Measurements from ENCODE around the gene KCNQ5. TPM values are rescaled to one million over a fixed set of nuclear protein-coding genes. Genes with fewer than 3 reads are reported as not detected.

The KCNQ5 gene
- total RNA-seq, 1 experiment from 2014 or later: 0.31 TPM

GRCh38 chr6:73002588-73002987, 380.7 kb downstream of the KCNQ5 start:
- Histone ChIP-seq H3K4me3 (ENCODE audit: insufficient read depth, low read depth, low read length) (no peak overlapping the region), H3K36me3 (replicated peaks; ENCODE audit: control insufficient read depth, insufficient read depth, low read length) (no peaks in the 10 kb centered on the region), H3K27me3 (ENCODE audit: control insufficient read depth, insufficient read depth, low read length) (no peaks in the 10 kb centered on the region)
- DNase-seq: no peak

- DNase-seq: no peak
- H3K27me3 ChIP-seq (ENCODE audit: control insufficient read depth, insufficient read depth, low read length): no peaks in the 10 kb centered on the region
- H3K4me3 ChIP-seq (ENCODE audit: insufficient read depth, low read depth, low read length): no peak overlapping the region
- H3K36me3 ChIP-seq (replicated peaks; ENCODE audit: control insufficient read depth, insufficient read depth, low read length): no peaks in the 10 kb centered on the region
Measured at GRCh38 chr6:73003302-73003701, 381.4 kb downstream of the KCNQ5 start.

DNA sequence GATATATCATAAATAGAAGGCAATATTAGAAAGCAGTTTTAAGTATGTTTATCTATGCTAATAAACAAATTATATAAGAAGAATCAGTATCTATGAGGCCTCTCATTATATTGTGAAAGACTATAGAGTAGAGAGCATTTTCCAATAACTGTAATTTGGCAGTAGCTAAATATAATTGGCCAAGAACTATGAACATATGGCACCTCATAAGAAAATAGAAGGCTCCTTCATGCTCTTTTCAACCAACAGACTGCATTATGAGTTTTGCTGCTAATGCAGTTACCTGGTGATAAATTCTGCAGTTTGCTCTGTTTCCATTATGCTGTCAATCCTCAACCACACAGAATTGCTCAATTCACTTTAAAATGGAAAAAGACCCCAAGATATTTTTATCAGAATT, 382.4 kb downstream of the KCNQ5 start:
- Histone ChIP-seq H3K36me3 (replicated peaks; ENCODE audit: control insufficient read depth, insufficient read depth, low read length) (no peaks in the 10 kb centered on the region), H3K4me3 (ENCODE audit: insufficient read depth, low read depth, low read length) (no peak overlapping the region), H3K27me3 (ENCODE audit: control insufficient read depth, insufficient read depth, low read length) (no peaks in the 10 kb centered on the region)
- no peak for DNase-seq

GRCh38 chr6:73004861-73005260, 383.0 kb downstream of the KCNQ5 start:
- H3K36me3 ChIP-seq (replicated peaks; ENCODE audit: control insufficient read depth, insufficient read depth, low read length): no peaks in the 10 kb centered on the region
- H3K27me3 ChIP-seq (ENCODE audit: control insufficient read depth, insufficient read depth, low read length): no peaks in the 10 kb centered on the region
- no peak for DNase-seq
- no peak overlapping the region for H3K4me3 ChIP-seq (ENCODE audit: insufficient read depth, low read depth, low read length)

GRCh38 chr6:73006146-73006545, 384.3 kb downstream of the KCNQ5 start:
- no peaks in the 10 kb centered on the region for H3K27me3 ChIP-seq (ENCODE audit: control insufficient read depth, insufficient read depth, low read length)
- H3K4me3 ChIP-seq (ENCODE audit: insufficient read depth, low read depth, low read length): no peak overlapping the region
- no peak for DNase-seq
- no peaks in the 10 kb centered on the region for H3K36me3 ChIP-seq (replicated peaks; ENCODE audit: control insufficient read depth, insufficient read depth, low read length)

GRCh38 chr6:73011945-73012344, 390.1 kb downstream of the KCNQ5 start:
- Histone ChIP-seq H3K36me3 (replicated peaks; ENCODE audit: control insufficient read depth, insufficient read depth, low read length) (no peaks in the 10 kb centered on the region), H3K27me3 (ENCODE audit: control insufficient read depth, insufficient read depth, low read length) (no peaks in the 10 kb centered on the region)

GRCh38 chr6:73017476-73017875, 395.6 kb downstream of the KCNQ5 start:
- H3K4me3 ChIP-seq (ENCODE audit: insufficient read depth, low read depth, low read length): no peak overlapping the region
- H3K36me3 ChIP-seq (replicated peaks; ENCODE audit: control insufficient read depth, insufficient read depth, low read length): no peaks in the 10 kb centered on the region
- DNase-seq: no peak
- H3K27me3 ChIP-seq (ENCODE audit: control insufficient read depth, insufficient read depth, low read length): no peaks in the 10 kb centered on the region

More at GRCh38 chr6:73011945-73012344, 390.1 kb downstream of the KCNQ5 start:
- no peak overlapping the region for H3K4me3 ChIP-seq (ENCODE audit: insufficient read depth, low read depth, low read length)
- DNase-seq: no peak

- Histone ChIP-seq H3K4me3 (ENCODE audit: insufficient read depth, low read depth, low read length) (no peak overlapping the region), H3K27me3 (ENCODE audit: control insufficient read depth, insufficient read depth, low read length) (no peaks in the 10 kb centered on the region), H3K36me3 (replicated peaks; ENCODE audit: control insufficient read depth, insufficient read depth, low read length) (no peaks in the 10 kb centered on the region)
- DNase-seq: no peak
Measured at GRCh38 chr6:73024598-73024997, 402.7 kb downstream of the KCNQ5 start.

GRCh38 chr6:73027691-73028090, 405.8 kb downstream of the KCNQ5 start:
- H3K27me3 ChIP-seq (ENCODE audit: control insufficient read depth, insufficient read depth, low read length): no peaks in the 10 kb centered on the region
- no peaks in the 10 kb centered on the region for H3K36me3 ChIP-seq (replicated peaks; ENCODE audit: control insufficient read depth, insufficient read depth, low read length)
- no peak for DNase-seq
- no peak overlapping the region for H3K4me3 ChIP-seq (ENCODE audit: insufficient read depth, low read depth, low read length)

GRCh38 chr6:73028124-73028766, 406.4 kb downstream of the KCNQ5 start:
- H3K4me3 ChIP-seq (ENCODE audit: insufficient read depth, low read depth, low read length): no peak overlapping the region
- no peaks in the 10 kb centered on the region for H3K36me3 ChIP-seq (replicated peaks; ENCODE audit: control insufficient read depth, insufficient read depth, low read length)
- DNase-seq: peak; percentile 13
- H3K27me3 ChIP-seq (ENCODE audit: control insufficient read depth, insufficient read depth, low read length): no peaks in the 10 kb centered on the region

DNA sequence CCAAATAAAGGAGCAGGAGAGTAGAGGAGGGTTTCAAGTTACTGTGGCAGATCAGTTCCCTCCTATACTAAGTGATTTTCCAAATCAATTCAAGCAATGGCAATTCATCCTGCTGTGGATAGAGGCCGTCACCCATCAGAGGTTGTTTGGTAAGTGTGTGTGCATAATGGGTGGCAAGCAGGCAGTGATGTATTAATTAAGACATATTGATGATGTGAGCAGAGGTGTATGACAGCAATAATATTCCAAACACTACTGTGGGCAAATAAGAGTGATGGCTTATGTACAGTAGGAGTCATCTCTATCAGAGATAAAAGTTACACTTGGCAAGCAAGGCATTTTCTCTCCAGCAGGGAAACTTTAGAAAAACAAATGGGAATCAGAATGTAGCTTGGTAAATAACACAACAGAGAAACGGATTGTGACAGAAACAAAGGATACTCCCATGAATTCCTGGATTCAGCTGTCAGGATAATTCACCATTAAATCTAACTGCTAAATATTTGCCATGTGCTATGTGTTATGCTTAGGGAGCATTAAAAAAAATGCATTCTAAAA, 407.1 kb downstream of the KCNQ5 start:
- no peaks in the 10 kb centered on the region for H3K36me3 ChIP-seq (replicated peaks; ENCODE audit: control insufficient read depth, insufficient read depth, low read length)
- no peaks in the 10 kb centered on the region for H3K27me3 ChIP-seq (ENCODE audit: control insufficient read depth, insufficient read depth, low read length)
- H3K4me3 ChIP-seq (ENCODE audit: insufficient read depth, low read depth, low read length): no peak overlapping the region
- no peak for DNase-seq

DNA sequence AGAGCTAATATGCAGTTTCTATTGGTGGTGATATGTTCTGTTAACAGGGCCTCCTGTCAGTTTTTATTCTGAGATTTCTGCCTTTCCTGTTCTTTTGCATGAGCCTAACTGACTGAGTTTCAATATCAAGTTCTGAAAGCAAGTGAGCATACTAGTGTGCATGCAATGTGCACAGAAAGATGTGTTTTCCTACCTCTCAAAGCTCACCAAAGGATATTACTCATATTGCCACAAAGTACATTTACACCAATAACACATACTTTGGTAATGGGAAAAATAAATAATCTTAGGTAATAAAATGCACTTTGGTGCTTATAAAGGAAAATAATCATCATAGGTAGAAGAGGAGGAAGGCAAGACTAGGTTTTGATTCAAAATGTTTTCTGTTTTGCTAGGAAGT, 408.4 kb downstream of the KCNQ5 start:
- no peaks in the 10 kb centered on the region for H3K36me3 ChIP-seq (replicated peaks; ENCODE audit: control insufficient read depth, insufficient read depth, low read length)
- no peak overlapping the region for H3K4me3 ChIP-seq (ENCODE audit: insufficient read depth, low read depth, low read length)
- no peak for DNase-seq
- no peaks in the 10 kb centered on the region for H3K27me3 ChIP-seq (ENCODE audit: control insufficient read depth, insufficient read depth, low read length)

GRCh38 chr6:73030791-73031782, 409.2 kb downstream of the KCNQ5 start:
- Histone ChIP-seq H3K36me3 (replicated peaks; ENCODE audit: control insufficient read depth, insufficient read depth, low read length) (no peaks in the 10 kb centered on the region), H3K4me3 (ENCODE audit: insufficient read depth, low read depth, low read length) (no peak overlapping the region), H3K27me3 (ENCODE audit: control insufficient read depth, insufficient read depth, low read length) (no peaks in the 10 kb centered on the region)
- DNase-seq: no peak

GRCh38 chr6:73032586-73032985, 410.7 kb downstream of the KCNQ5 start:
- DNase-seq: no peak
- no peaks in the 10 kb centered on the region for H3K27me3 ChIP-seq (ENCODE audit: control insufficient read depth, insufficient read depth, low read length)
- no peak overlapping the region for H3K4me3 ChIP-seq (ENCODE audit: insufficient read depth, low read depth, low read length)
- no peaks in the 10 kb centered on the region for H3K36me3 ChIP-seq (replicated peaks; ENCODE audit: control insufficient read depth, insufficient read depth, low read length)

DNA sequence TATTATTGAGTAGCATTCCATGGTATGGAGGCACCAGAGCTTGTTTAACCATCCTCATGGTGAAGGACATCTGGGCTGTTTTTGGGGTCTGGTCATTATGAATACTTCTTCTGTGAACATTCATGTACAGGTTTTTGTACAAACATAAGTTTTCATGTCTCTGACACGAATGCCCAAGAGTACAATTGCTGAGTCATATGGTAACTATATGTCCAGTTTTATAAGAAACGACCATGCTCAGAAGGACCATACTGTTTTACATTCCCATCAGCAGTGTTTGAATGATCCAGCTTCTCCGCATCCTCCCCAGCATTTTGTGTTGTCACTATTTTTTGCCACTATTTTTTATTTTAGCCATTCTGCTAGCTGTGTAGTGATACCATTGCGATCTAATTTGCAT, 414.8 kb downstream of the KCNQ5 start:
- no peaks in the 10 kb centered on the region for H3K36me3 ChIP-seq (replicated peaks; ENCODE audit: control insufficient read depth, insufficient read depth, low read length)
- no peak for DNase-seq

More for the DNA sequence above, 414.8 kb downstream of the KCNQ5 start:
- Histone ChIP-seq H3K27me3 (ENCODE audit: control insufficient read depth, insufficient read depth, low read length) (no peaks in the 10 kb centered on the region), H3K4me3 (ENCODE audit: insufficient read depth, low read depth, low read length) (no peak overlapping the region)

Measured in H7 (cell line).